Measurements from ENCODE around the gene LRRN3.

DNA sequence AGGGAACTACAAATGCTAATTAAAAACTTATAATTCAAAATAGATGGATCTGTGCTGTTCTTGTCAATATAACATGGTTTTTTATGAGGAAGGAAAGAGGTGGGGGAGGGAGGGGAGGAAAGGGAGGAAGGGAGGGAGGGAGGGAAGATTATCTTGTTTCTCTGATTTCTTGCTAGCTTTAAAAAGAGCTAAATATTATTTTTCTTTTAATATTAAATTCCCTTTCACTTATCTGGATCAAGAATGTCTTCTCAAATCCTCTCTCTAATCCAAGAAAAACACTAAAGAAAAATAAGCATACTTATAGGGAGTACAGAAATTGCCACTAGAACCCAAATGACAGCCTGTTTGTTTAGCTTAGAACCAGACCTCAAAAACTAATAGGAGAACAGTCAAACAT, 55.2 kb downstream of the LRRN3 start:
- TF ChIP-seq, protein P1, sequence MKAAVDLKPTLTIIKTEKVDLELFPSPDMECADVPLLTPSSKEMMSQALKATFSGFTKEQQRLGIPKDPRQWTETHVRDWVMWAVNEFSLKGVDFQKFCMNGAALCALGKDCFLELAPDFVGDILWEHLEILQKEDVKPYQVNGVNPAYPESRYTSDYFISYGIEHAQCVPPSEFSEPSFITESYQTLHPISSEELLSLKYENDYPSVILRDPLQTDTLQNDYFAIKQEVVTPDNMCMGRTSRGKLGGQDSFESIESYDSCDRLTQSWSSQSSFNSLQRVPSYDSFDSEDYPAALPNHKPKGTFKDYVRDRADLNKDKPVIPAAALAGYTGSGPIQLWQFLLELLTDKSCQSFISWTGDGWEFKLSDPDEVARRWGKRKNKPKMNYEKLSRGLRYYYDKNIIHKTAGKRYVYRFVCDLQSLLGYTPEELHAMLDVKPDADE (IDR thresholded peaks at IDR 0.05), result no peak
- TF ChIP-seq, protein P2, sequence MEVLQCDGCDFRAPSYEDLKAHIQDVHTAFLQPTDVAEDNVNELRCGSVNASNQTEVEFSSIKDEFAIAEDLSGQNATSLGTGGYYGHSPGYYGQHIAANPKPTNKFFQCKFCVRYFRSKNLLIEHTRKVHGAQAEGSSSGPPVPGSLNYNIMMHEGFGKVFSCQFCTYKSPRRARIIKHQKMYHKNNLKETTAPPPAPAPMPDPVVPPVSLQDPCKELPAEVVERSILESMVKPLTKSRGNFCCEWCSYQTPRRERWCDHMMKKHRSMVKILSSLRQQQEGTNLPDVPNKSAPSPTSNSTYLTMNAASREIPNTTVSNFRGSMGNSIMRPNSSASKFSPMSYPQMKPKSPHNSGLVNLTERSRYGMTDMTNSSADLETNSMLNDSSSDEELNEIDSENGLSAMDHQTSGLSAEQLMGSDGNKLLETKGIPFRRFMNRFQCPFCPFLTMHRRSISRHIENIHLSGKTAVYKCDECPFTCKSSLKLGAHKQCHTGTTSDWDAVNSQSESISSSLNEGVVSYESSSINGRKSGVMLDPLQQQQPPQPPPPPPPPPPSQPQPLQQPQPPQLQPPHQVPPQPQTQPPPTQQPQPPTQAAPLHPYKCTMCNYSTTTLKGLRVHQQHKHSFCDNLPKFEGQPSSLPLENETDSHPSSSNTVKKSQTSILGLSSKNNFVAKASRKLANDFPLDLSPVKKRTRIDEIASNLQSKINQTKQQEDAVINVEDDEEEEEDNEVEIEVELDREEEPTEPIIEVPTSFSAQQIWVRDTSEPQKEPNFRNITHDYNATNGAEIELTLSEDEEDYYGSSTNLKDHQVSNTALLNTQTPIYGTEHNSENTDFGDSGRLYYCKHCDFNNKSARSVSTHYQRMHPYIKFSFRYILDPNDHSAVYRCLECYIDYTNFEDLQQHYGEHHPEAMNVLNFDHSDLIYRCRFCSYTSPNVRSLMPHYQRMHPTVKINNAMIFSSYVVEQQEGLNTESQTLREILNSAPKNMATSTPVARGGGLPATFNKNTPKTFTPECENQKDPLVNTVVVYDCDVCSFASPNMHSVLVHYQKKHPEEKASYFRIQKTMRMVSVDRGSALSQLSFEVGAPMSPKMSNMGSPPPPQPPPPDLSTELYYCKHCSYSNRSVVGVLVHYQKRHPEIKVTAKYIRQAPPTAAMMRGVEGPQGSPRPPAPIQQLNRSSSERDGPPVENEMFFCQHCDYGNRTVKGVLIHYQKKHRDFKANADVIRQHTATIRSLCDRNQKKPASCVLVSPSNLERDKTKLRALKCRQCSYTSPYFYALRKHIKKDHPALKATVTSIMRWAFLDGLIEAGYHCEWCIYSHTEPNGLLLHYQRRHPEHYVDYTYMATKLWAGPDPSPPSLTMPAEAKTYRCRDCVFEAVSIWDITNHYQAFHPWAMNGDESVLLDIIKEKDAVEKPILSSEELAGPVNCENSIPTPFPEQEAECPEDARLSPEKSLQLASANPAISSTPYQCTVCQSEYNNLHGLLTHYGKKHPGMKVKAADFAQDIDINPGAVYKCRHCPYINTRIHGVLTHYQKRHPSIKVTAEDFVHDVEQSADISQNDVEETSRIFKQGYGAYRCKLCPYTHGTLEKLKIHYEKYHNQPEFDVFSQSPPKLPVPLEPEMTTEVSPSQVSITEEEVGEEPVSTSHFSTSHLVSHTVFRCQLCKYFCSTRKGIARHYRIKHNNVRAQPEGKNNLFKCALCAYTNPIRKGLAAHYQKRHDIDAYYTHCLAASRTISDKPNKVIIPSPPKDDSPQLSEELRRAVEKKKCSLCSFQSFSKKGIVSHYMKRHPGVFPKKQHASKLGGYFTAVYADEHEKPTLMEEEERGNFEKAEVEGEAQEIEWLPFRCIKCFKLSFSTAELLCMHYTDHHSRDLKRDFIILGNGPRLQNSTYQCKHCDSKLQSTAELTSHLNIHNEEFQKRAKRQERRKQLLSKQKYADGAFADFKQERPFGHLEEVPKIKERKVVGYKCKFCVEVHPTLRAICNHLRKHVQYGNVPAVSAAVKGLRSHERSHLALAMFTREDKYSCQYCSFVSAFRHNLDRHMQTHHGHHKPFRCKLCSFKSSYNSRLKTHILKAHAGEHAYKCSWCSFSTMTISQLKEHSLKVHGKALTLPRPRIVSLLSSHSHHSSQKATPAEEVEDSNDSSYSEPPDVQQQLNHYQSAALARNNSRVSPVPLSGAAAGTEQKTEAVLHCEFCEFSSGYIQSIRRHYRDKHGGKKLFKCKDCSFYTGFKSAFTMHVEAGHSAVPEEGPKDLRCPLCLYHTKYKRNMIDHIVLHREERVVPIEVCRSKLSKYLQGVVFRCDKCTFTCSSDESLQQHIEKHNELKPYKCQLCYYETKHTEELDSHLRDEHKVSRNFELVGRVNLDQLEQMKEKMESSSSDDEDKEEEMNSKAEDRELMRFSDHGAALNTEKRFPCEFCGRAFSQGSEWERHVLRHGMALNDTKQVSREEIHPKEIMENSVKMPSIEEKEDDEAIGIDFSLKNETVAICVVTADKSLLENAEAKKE (CRISPR knock-in tag; IDR thresholded peaks at IDR 0.05), result no peak
- TF ChIP-seq, protein P3, sequence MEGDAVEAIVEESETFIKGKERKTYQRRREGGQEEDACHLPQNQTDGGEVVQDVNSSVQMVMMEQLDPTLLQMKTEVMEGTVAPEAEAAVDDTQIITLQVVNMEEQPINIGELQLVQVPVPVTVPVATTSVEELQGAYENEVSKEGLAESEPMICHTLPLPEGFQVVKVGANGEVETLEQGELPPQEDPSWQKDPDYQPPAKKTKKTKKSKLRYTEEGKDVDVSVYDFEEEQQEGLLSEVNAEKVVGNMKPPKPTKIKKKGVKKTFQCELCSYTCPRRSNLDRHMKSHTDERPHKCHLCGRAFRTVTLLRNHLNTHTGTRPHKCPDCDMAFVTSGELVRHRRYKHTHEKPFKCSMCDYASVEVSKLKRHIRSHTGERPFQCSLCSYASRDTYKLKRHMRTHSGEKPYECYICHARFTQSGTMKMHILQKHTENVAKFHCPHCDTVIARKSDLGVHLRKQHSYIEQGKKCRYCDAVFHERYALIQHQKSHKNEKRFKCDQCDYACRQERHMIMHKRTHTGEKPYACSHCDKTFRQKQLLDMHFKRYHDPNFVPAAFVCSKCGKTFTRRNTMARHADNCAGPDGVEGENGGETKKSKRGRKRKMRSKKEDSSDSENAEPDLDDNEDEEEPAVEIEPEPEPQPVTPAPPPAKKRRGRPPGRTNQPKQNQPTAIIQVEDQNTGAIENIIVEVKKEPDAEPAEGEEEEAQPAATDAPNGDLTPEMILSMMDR (conservative IDR thresholded peaks at IDR 0.05; ENCODE audit: low read depth in 2 of 2), result no peak
- TF ChIP-seq CREB1 (CRISPR knock-in tag; IDR thresholded peaks at IDR 0.05; ENCODE audit: low read depth) (no peak), POLR2AphosphoS5 (IDR thresholded peaks at IDR 0.05; ENCODE audit: low read depth) (no peak), EZH2 (IDR thresholded peaks at IDR 0.05; ENCODE audit: low read depth, unreplicated experiment) (no peak)

Measured in GM23338 (cell line).